B cell (primary cell): ENCODE results near the gene TMEM203. TPM values are rescaled to one million over a fixed set of nuclear protein-coding genes. Genes with fewer than 3 reads are reported as not detected.
A peak's percentile ranks its signal among the peaks of the same experiment; 100 is the strongest.

Experiments
- ATAC-seq: fragments of 200-7000 bp; cut with Tn5 transposase; one replicate; pipeline ENCODE4 v1.10.0; 2021; ENCODE audit warnings: low read depth, mild to moderate bottlenecking, moderate number of reproducible peaks, moderate library complexity
- CTCF ChIA-PET: fragments of 350-600 bp; sonication (Branson Sonifier 250); formaldehyde crosslinking; loops from one replicate; lab custom pipeline; 2021; ENCODE audit warnings: antibody characterized with exemption, inconsistent platforms; lab: Charles Lee
- POLR2A ChIA-PET: fragments of 350-600 bp; sonication (Branson Sonifier 250); formaldehyde crosslinking; loops from one replicate; lab custom pipeline; 2021; ENCODE audit warnings: antibody characterized with exemption; lab: Charles Lee
- DNase-seq: peaks from one replicate; pipeline ENCODE4 v3.0.0; 2013
- H2AFZ ChIP-seq: 2 replicates; pipeline ENCODE4 v1.6.1; 2012; ENCODE audit warnings: mild to moderate bottlenecking, low read depth, low read length; ENCODE audit not compliant: insufficient read depth, poor library complexity, severe bottlenecking
- H3K27ac ChIP-seq, 2 donors: 1 replicate in 1 of 2; 2 replicates in 1 of 2; pipeline ENCODE4 v1.5.1; 2012 to 2013; ENCODE audit warnings: low read length in 2 of 2, mild to moderate bottlenecking in 2 of 2, moderate library complexity in 1 of 2
- H3K27me3 ChIP-seq, 4 experiments: fragments of 200-600 bp in 1 of 4; sonication (generic) in 1 of 4; replicated peaks in 1 of 4; 1 replicate in 2 of 4; 2 replicates in 2 of 4; pipeline versions ENCODE4 v1.6.1 to v1.7.0; 2013 to 2016; ENCODE audit warnings: low read length in 3 of 4, mild to moderate bottlenecking in 2 of 4, mixed read lengths in 1 of 4, moderate library complexity in 1 of 4; ENCODE audit not compliant: insufficient read depth in 4 of 4, control insufficient read depth in 3 of 4; ENCODE audit errors: control extremely low read depth in 1 of 4
- H3K36me3 ChIP-seq, 2 experiments: replicated peaks in 1 of 2; 1 replicate in 1 of 2; 2 replicates in 1 of 2; pipeline versions ENCODE4 v1.6.1 to v1.7.1; 2013; ENCODE audit warnings: low read length in 1 of 2; ENCODE audit not compliant: insufficient read depth in 2 of 2, control insufficient read depth in 1 of 2; ENCODE audit errors: control extremely low read depth in 1 of 2, extremely low read depth in 1 of 2
- H3K4me1 ChIP-seq, 2 donors: fragments of 200-600 bp in 1 of 2; sonication (generic) in 1 of 2; 1 replicate in 1 of 2; 2 replicates in 1 of 2; pipeline versions ENCODE4 v1.5.1 to v1.6.1; 2013 to 2017; ENCODE audit warnings: low read length in 2 of 2; ENCODE audit not compliant: control insufficient read depth in 2 of 2, insufficient read depth in 2 of 2
- H3K4me2 ChIP-seq: replicated peaks from 2 replicates; pipeline ENCODE3; 2012; ENCODE audit warnings: mild to moderate bottlenecking, low read depth, low read length; ENCODE audit not compliant: poor library complexity, severe bottlenecking
- H3K4me3 ChIP-seq, 5 experiments: fragments of 200-600 bp in 1 of 5; sonication (generic) in 1 of 5; 1 replicate in 3 of 5; 2 replicates in 2 of 5; pipeline versions ENCODE4 v1.5.1 to v1.7.0; 2011 to 2016; ENCODE audit warnings: low read length in 4 of 5, mild to moderate bottlenecking in 4 of 5, low read depth in 2 of 5, control low read depth in 1 of 5, moderate library complexity in 1 of 5; ENCODE audit not compliant: insufficient read depth in 1 of 5; ENCODE audit errors: control extremely low read depth in 1 of 5, extremely low read depth in 1 of 5
- H3K79me2 ChIP-seq: fragments of 200-600 bp; sonication (generic); one replicate; pipeline ENCODE4 v1.6.0; 2016; ENCODE audit warnings: low read length; ENCODE audit not compliant: control insufficient read depth, insufficient read depth
- H3K9ac ChIP-seq: fragments of 200-600 bp; sonication (generic); 2 replicates; pipeline ENCODE4 v1.6.1; 2017; ENCODE audit warnings: mild to moderate bottlenecking, low read length, moderate library complexity
- H3K9me3 ChIP-seq, 3 donors: one replicate each; pipeline versions ENCODE4 v1.6.1 to v1.7.1; 2013; ENCODE audit warnings: low read length in 2 of 3; ENCODE audit not compliant: control insufficient read depth in 2 of 3, insufficient read depth in 1 of 3; ENCODE audit errors: control extremely low read depth in 1 of 3
- H4K20me1 ChIP-seq: 2 replicates; pipeline ENCODE4 v1.6.0; 2012; ENCODE audit warnings: mild to moderate bottlenecking, low read length; ENCODE audit not compliant: insufficient read depth, control insufficient read depth, poor library complexity, severe bottlenecking
- H3K27ac Mint-ChIP-seq: one replicate; pipeline ENCODE4 v1.8.0; 2021; ENCODE audit warnings: mixed read lengths
- H3K27me3 Mint-ChIP-seq: one replicate; pipeline ENCODE4 v1.8.0; 2021; ENCODE audit warnings: mixed read lengths
- H3K4me1 Mint-ChIP-seq: one replicate; pipeline ENCODE4 v1.8.0; 2021; ENCODE audit warnings: mixed read lengths
- H3K4me3 Mint-ChIP-seq: one replicate; pipeline ENCODE4 v1.8.0; 2021; ENCODE audit warnings: mixed read lengths
- H3K9me3 Mint-ChIP-seq: one replicate; pipeline ENCODE4 v1.8.0; 2022; ENCODE audit warnings: mixed read lengths; ENCODE audit not compliant: insufficient read depth
- EZH2 ChIP-seq: IDR thresholded peaks from 2 replicates; pipeline ENCODE4 v1.6.1; 2012; ENCODE audit warnings: borderline replicate concordance, low read depth, mild to moderate bottlenecking, moderate library complexity, low read length; ENCODE audit not compliant: insufficient read depth, poor library complexity, severe bottlenecking
- WGBS: methylation state at CpG from one replicate; pipeline ENCODE4 v1.1.5; 2013; ENCODE audit warnings: missing lambda C conversion rate; ENCODE audit not compliant: insufficient coverage; 5-methylcytosine and 5-hydroxymethylcytosine counted together
- intact Hi-C: fragments of 100-400 bp; cut with micrococcal nuclease; formaldehyde crosslinking; loops from one replicate; pipeline ENCODE4 v1.10.0; 2022
- polyA plus RNA-seq: library from polyadenylated mRNA; depleted of rRNA; stranded (reverse); fragments of >200 nt; gene quantifications from 2 replicates; pipeline ENCODE4 v1.2.3, GENCODE V29; 2012
- total RNA-seq, 2 donors: library from RNA; stranded (reverse); fragments of 120-200 nt in 1 of 2; gene quantifications; 1 replicate in 1 of 2; 2 replicates in 1 of 2; pipeline versions ENCODE4 v1.2.3 to v1.2.4, GENCODE V29; 2013 to 2022
- TF ChIP-seq, protein P1 (sequence below): fragments of 200-600 bp; IDR thresholded peaks from one replicate; pipeline ENCODE4 v1.8.0; 2022; ENCODE audit warnings: antibody characterized with exemption, mild to moderate bottlenecking

The TMEM203 gene
- total and polyA plus RNA-seq, 2 donors (not counting 1 experiment from before 2014, with no cell fraction given) = 20.6 to 35.7 TPM

DNA sequence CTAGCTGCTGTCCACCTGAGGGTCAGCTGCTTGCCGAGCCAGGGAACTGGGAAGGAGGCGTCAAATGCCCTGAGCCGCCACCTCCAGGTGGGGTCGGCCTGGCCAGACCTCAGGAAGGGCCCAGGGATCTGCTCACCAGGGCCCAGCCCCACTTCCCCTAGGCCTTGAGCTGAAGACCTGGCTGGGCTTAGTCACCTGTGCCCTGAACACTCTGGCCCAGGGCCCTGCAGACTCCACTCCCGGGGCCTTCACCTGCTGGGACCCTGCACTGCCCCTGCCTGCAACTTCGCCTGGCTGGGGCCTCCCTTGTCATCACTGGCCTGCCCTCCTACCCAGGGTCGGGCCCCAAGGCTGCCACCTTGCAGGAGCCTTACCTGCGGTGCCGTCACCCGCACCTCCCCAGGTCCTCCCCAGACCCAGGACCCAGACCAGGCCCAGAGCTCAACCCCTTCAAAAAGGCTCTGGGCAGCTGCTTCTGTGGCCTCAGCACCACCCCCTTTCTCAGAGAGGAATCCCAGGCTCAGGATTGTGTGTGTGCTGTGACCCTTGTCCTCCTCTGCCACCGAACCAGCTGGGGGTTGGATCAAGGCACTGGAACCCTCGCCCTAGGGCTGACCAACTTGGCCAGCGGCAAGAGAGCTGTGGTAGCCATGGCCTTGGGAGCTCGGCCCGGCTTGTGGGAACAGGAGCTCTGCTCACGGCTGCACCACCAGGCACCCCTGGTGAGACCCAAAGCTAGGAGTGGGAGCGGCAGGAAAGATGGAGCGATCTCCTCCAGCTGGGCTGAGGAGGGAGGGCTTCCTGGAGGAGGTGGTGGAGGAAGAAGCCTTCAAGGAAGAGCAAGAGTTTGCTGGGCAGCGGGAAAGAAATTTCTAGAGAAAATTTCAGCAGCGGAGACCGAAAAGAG is 48.5 kb upstream of the TMEM203 start:
- peaks cover 25% of the 10 kb centered on the region for H3K4me1 Mint-ChIP-seq
- Histone ChIP-seq H3K79me2 (peaks cover 30% of the 10 kb centered on the region), H3K4me1 (peaks cover 17 to 27% of the 10 kb centered on the region in 2 donors), H3K4me2 (peak overlapping the region; percentile 92), H3K36me3 (peaks cover 0 to 11% of the 10 kb centered on the region in 2 experiments), H3K27me3 (no peaks in the 10 kb centered on the region), H3K9ac (peak overlapping the region; percentile 85), H3K4me3 (peak overlapping the region in 4 of 5 experiments; percentile 67 to 81 (median 75)), H3K27ac (no peak overlapping the region), H2AFZ (peak overlapping the region; percentile 91), H3K9me3 (no peaks in the 10 kb centered on the region), H4K20me1 (peaks cover 18% of the 10 kb centered on the region)
- ATAC-seq (no peak), DNase-seq (no peak)
- no peaks in the 10 kb centered on the region for H3K9me3 Mint-ChIP-seq
- ChIA-PET POLR2A (interaction anchor here (0.7 to 3.5 kb wide), 7 partner anchors 11 to 167 kb away, joined by 3 to 29 read pairs (median 5); partner anchors contain the start of genes MAN1B1, TOR4A and TUBB4B), CTCF (interaction anchor here (0.9 to 2.3 kb wide), 8 partner anchors 10 to 48 kb away, joined by 3 to 14 read pairs (median 3); partner anchors contain the start of genes CYSRT1, NRARP, TOR4A and TUBB4B)
- H3K27me3 Mint-ChIP-seq = no peaks in the 10 kb centered on the region
- peak overlapping the region; percentile 73 for H3K27ac Mint-ChIP-seq
- intact Hi-C loops = loop anchor here (2.0 kb wide), 1 partner anchor 15 kb away; no protein-coding TSS in a partner anchor
- TF ChIP-seq, protein P1, sequence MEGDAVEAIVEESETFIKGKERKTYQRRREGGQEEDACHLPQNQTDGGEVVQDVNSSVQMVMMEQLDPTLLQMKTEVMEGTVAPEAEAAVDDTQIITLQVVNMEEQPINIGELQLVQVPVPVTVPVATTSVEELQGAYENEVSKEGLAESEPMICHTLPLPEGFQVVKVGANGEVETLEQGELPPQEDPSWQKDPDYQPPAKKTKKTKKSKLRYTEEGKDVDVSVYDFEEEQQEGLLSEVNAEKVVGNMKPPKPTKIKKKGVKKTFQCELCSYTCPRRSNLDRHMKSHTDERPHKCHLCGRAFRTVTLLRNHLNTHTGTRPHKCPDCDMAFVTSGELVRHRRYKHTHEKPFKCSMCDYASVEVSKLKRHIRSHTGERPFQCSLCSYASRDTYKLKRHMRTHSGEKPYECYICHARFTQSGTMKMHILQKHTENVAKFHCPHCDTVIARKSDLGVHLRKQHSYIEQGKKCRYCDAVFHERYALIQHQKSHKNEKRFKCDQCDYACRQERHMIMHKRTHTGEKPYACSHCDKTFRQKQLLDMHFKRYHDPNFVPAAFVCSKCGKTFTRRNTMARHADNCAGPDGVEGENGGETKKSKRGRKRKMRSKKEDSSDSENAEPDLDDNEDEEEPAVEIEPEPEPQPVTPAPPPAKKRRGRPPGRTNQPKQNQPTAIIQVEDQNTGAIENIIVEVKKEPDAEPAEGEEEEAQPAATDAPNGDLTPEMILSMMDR = no peak
- no peak for TF ChIP-seq EZH2
- 93% methylated on average over 21 of the region's 21 CpGs for whole genome bisulfite sequencing
- peak overlapping the region; percentile 86 for H3K4me3 Mint-ChIP-seq
